Gastrocnemius medialis (tissue), 4 donors: ENCODE measurements around the gene EGF. TPM values are rescaled to one million over a fixed set of nuclear protein-coding genes. Genes with fewer than 3 reads are reported as not detected.

Experiments used
- ATAC-seq, 2 donors: fragments of 150-250 bp; one replicate each; pipeline ENCODE4 v1.9.1; 2016
- DNase-seq, 2 donors: peaks; one replicate each; pipeline ENCODE4 v3.0.0-alpha.2; 2019
- H3K27ac ChIP-seq, 4 donors: fragments of 200-600 bp; sonication (generic); 1 replicate in 1 of 4; 2 replicates in 3 of 4; pipeline ENCODE4 v1.5.1; 2016 to 2018; ENCODE audit warnings: mild to moderate bottlenecking in 2 of 4, moderate library complexity in 1 of 4
- H3K27me3 ChIP-seq, 3 donors: fragments of 200-600 bp; sonication (generic) in 2 of 3; 1 replicate in 1 of 3; 2 replicates in 2 of 3; pipeline versions ENCODE4 v1.5.1 to v1.6.0; 2016 to 2019; ENCODE audit warnings: mild to moderate bottlenecking in 1 of 3, moderate library complexity in 1 of 3
- H3K36me3 ChIP-seq, 2 donors: fragments of 200-600 bp; sonication (generic) in 1 of 2; one replicate each; pipeline ENCODE4 v1.5.1; 2017 to 2018
- H3K4me1 ChIP-seq, 2 donors: fragments of 200-600 bp; sonication (generic) in 1 of 2; one replicate each; pipeline ENCODE4 v1.5.1; 2016 to 2017; ENCODE audit warnings: mild to moderate bottlenecking in 2 of 2
- H3K4me3 ChIP-seq, 4 donors: fragments of 200-600 bp; sonication (generic) in 3 of 4; 1 replicate in 1 of 4; 2 replicates in 3 of 4; pipeline ENCODE4 v1.5.1; 2016 to 2019; ENCODE audit warnings: mild to moderate bottlenecking in 2 of 4
- H3K9me3 ChIP-seq, 3 donors: fragments of 200-600 bp; sonication (generic) in 2 of 3; 1 replicate in 1 of 3; 2 replicates in 2 of 3; pipeline ENCODE4 v1.5.1; 2016 to 2019
- POLR2A ChIP-seq, 2 donors: fragments of 450-650 bp; IDR thresholded peaks; one replicate each; pipeline ENCODE4 v1.6.1; 2017; ENCODE audit warnings: antibody characterized with exemption in 2 of 2, mild to moderate bottlenecking in 2 of 2, moderate library complexity in 2 of 2
- in situ Hi-C, 4 donors: fragments of 200-750 bp; cut with MboI; loops; one replicate each; pipeline versions ENCODE4 v1.15.0 to v1.8.0; 2017; ENCODE audit warnings: low sequenced_read_pairs in 4 of 4
- intact Hi-C: fragments of 100-400 bp; cut with DNase I; formaldehyde crosslinking; loops from one replicate; pipeline ENCODE4 v1.15.1; 2023; ENCODE audit warnings: low total_unique reads
- total RNA-seq, 4 donors: library from RNA; depleted of rRNA; stranded (reverse); fragments of >200 nt; gene quantifications; one replicate each; pipeline versions ENCODE4 v1.1.0 to v1.2.3, GENCODE V29; 2016
- TF ChIP-seq, protein P1 (sequence below), 5 experiments: fragments of 450-650 bp in 3 of 5; fragments of 200-600 bp in 2 of 5; sonication (generic) in 2 of 5; IDR thresholded peaks in 4 of 5; conservative IDR thresholded peaks in 1 of 5; 1 replicate in 4 of 5; 2 replicates in 1 of 5; pipeline ENCODE4 v1.5.1; 2016 to 2019; ENCODE audit warnings: antibody characterized with exemption in 5 of 5, mild to moderate bottlenecking in 3 of 5, moderate library complexity in 3 of 5

EGF gene
- total RNA-seq, 4 donors from 2014 or later, result 12.1 to 58.5 (median 21.3) TPM

DNA sequence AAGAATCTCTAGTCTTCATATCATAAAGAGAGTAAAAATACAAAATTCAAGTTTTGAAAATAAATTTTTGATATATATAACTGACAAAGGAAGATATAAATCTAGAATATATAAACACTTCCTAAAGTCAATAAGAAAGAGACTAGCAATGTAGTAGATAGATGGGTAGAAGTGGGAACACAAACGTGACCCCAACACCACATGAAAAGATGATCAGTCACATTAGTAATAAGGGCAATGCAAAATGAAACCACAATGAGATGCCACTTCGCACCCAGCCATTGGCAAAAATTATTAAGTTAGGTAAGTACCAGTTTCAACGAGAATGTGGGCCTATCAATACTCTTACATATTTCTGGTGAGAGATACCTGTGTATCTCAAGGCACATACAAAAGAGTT, 106.5 kb downstream of the EGF start:
- no peaks in the 10 kb centered on the region for H3K9me3 ChIP-seq
- no peaks in the 10 kb centered on the region for H3K27me3 ChIP-seq
- in situ Hi-C loops (no loop called here), intact Hi-C loops (no loop called here)
- no peak overlapping the region for H3K4me3 ChIP-seq
- TF ChIP-seq, protein P1, sequence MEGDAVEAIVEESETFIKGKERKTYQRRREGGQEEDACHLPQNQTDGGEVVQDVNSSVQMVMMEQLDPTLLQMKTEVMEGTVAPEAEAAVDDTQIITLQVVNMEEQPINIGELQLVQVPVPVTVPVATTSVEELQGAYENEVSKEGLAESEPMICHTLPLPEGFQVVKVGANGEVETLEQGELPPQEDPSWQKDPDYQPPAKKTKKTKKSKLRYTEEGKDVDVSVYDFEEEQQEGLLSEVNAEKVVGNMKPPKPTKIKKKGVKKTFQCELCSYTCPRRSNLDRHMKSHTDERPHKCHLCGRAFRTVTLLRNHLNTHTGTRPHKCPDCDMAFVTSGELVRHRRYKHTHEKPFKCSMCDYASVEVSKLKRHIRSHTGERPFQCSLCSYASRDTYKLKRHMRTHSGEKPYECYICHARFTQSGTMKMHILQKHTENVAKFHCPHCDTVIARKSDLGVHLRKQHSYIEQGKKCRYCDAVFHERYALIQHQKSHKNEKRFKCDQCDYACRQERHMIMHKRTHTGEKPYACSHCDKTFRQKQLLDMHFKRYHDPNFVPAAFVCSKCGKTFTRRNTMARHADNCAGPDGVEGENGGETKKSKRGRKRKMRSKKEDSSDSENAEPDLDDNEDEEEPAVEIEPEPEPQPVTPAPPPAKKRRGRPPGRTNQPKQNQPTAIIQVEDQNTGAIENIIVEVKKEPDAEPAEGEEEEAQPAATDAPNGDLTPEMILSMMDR (IDR thresholded peaks at IDR 0.05 in 4 of 5, conservative IDR thresholded peaks at IDR 0.05 in 1 of 5), result no peak
- no peak for TF ChIP-seq POLR2A (IDR thresholded peaks at IDR 0.05)
- peaks cover 0 to 3% of the 10 kb centered on the region in 2 donors for H3K36me3 ChIP-seq
- H3K4me1 ChIP-seq, result no peaks in the 10 kb centered on the region
- H3K27ac ChIP-seq, result no peak overlapping the region
- ATAC-seq, result no peak
- DNase-seq, result no peak

DNA sequence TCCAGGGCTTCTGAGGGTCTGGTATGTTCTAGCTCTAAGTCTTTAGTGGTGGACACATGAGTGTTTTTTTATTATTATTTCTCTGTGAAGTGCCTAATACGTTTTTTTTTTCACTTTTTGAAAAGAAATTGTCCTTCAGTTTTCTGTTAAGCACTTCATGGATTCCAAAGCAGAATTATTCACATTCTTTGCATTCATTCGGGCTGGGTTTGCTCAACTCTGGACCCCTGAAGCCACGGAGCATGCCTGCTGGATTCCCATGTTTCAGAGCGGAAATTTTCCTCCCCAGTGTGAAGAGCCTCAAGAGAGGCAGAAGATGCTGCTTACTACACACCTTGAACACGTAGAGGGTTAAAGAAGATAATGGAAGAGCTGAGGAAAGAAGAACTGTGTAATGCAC, 107.5 kb downstream of the EGF start:
- Histone ChIP-seq H3K4me1 (no peaks in the 10 kb centered on the region), H3K27ac (no peak overlapping the region), H3K36me3 (no peaks in the 10 kb centered on the region), H3K27me3 (no peaks in the 10 kb centered on the region), H3K9me3 (no peaks in the 10 kb centered on the region), H3K4me3 (no peak overlapping the region)
- ATAC-seq, result no peak
- TF ChIP-seq, protein P1 (IDR thresholded peaks at IDR 0.05 in 4 of 5, conservative IDR thresholded peaks at IDR 0.05 in 1 of 5), result no peak
- TF ChIP-seq POLR2A (IDR thresholded peaks at IDR 0.05), result no peak
- intact Hi-C loops (no loop called here), in situ Hi-C loops (no loop called here)
- DNase-seq, result no peak

GRCh38 chr4:110020646-110021443, 108.2 kb downstream of the EGF start:
- no peaks in the 10 kb centered on the region for H3K36me3 ChIP-seq
- intact Hi-C loops (no loop called here), in situ Hi-C loops (no loop called here)
- no peak overlapping the region for H3K27ac ChIP-seq
- H3K27me3 ChIP-seq, result no peaks in the 10 kb centered on the region
- no peak for TF ChIP-seq POLR2A (IDR thresholded peaks at IDR 0.05)
- TF ChIP-seq, protein P1 (IDR thresholded peaks at IDR 0.05 in 4 of 5, conservative IDR thresholded peaks at IDR 0.05 in 1 of 5), result no peak
- no peaks in the 10 kb centered on the region for H3K9me3 ChIP-seq
- DNase-seq, result no peak
- ATAC-seq, result no peak
- H3K4me3 ChIP-seq, result no peak overlapping the region
- no peaks in the 10 kb centered on the region for H3K4me1 ChIP-seq

- intact Hi-C loops (no loop called here), in situ Hi-C loops (no loop called here)
- H3K27ac ChIP-seq, result no peak overlapping the region
Measured at GRCh38 chr4:110022457-110022856, 109.8 kb downstream of the EGF start.

More at GRCh38 chr4:110022457-110022856, 109.8 kb downstream of the EGF start:
- no peak overlapping the region for H3K4me3 ChIP-seq
- no peaks in the 10 kb centered on the region for H3K27me3 ChIP-seq
- H3K36me3 ChIP-seq, result no peaks in the 10 kb centered on the region
- DNase-seq, result no peak
- no peaks in the 10 kb centered on the region for H3K9me3 ChIP-seq
- no peak for ATAC-seq
- H3K4me1 ChIP-seq, result no peaks in the 10 kb centered on the region
- TF ChIP-seq POLR2A (IDR thresholded peaks at IDR 0.05), result no peak
- TF ChIP-seq, protein P1 (IDR thresholded peaks at IDR 0.05 in 4 of 5, conservative IDR thresholded peaks at IDR 0.05 in 1 of 5), result no peak
